SK-N-MC (cell line): ENCODE measurements around the gene LRP1B.

Experiments used
- DNase-seq: peaks from one replicate; pipeline ENCODE4 v3.0.0-alpha.2; 2011; ENCODE audit warnings: low read depth, low spot score
- H3K27ac ChIP-seq: fragments of 200-600 bp; sonication (generic); 2 replicates; pipeline ENCODE4 v1.5.1; 2016; ENCODE audit warnings: mixed run types
- H3K36me3 ChIP-seq: fragments of 200-600 bp; sonication (generic); 2 replicates; pipeline ENCODE4 v1.6.1; 2017; ENCODE audit warnings: antibody characterized with exemption, low read length, mixed read lengths; ENCODE audit not compliant: insufficient read depth
- H3K4me3 ChIP-seq: fragments of 200-600 bp; sonication (generic); 2 replicates; pipeline ENCODE4 v1.5.1; 2016
- H3K9ac ChIP-seq: fragments of 200-600 bp; sonication (generic); 2 replicates; pipeline ENCODE4 v1.8.0; 2017; ENCODE audit warnings: mixed run types, mixed read lengths; ENCODE audit not compliant: insufficient read length
- H3K9me3 ChIP-seq: fragments of 200-600 bp; sonication (generic); 2 replicates; pipeline ENCODE4 v1.6.1; 2017; ENCODE audit warnings: low read depth, mild to moderate bottlenecking, antibody characterized with exemption, low read length, moderate library complexity, mixed read lengths
- EZH2 ChIP-seq: fragments of 200-600 bp; sonication (generic); IDR thresholded peaks from one replicate; pipeline ENCODE4 v1.6.1; 2017; ENCODE audit warnings: antibody characterized with exemption
- FOXP2 ChIP-seq: optimal IDR thresholded peaks from 2 replicates; pipeline ENCODE3; 2011; ENCODE audit warnings: mild to moderate bottlenecking, moderate library complexity; ENCODE audit not compliant: insufficient read depth; ENCODE audit errors: extremely low read length, control extremely low read depth
- POLR2AphosphoS5 ChIP-seq: IDR thresholded peaks from 2 replicates; pipeline ENCODE4 v1.6.1; 2012; ENCODE audit warnings: mild to moderate bottlenecking, low read depth, low read length, borderline replicate concordance

The LRP1B gene

GRCh38 chr2:141380008-141380979 is 750.5 kb downstream of the LRP1B start:
- H3K4me3 ChIP-seq: no peak overlapping the region
- peaks cover 4% of the 10 kb centered on the region; the same call in 1 of the 2 replicates for H3K9me3 ChIP-seq
- H3K9ac ChIP-seq: no peak overlapping the region
- DNase-seq: no peak
- TF ChIP-seq EZH2: no peak
- no peak for TF ChIP-seq POLR2AphosphoS5
- no peak for TF ChIP-seq FOXP2
- no peaks in the 10 kb centered on the region; the same call in 1 of the 2 replicates for H3K36me3 ChIP-seq
- H3K27ac ChIP-seq: no peak overlapping the region

GRCh38 chr2:141364821-141365220 is 766.0 kb downstream of the LRP1B start:
- H3K9me3 ChIP-seq: no peaks in the 10 kb centered on the region
- no peak overlapping the region for H3K9ac ChIP-seq
- no peaks in the 10 kb centered on the region for H3K36me3 ChIP-seq
- no peak for DNase-seq
- TF ChIP-seq POLR2AphosphoS5 (no peak), FOXP2 (no peak), EZH2 (no peak)
- no peak overlapping the region for H3K4me3 ChIP-seq
- H3K27ac ChIP-seq: 0 out of 2 replicates have a peak overlapping the region, but pooled peaks have one; percentile 10

- TF ChIP-seq FOXP2 (no peak), EZH2 (no peak), POLR2AphosphoS5 (no peak)
- Histone ChIP-seq H3K9ac (no peak overlapping the region), H3K27ac (peak overlapping the region; percentile 30), H3K36me3 (no peaks in the 10 kb centered on the region), H3K4me3 (no peak overlapping the region), H3K9me3 (no peaks in the 10 kb centered on the region)
- no peak for DNase-seq
Observed at GRCh38 chr2:141362311-141362710, 768.5 kb downstream of the LRP1B start.

- Histone ChIP-seq H3K4me3 (no peak overlapping the region), H3K27ac (no peak overlapping the region), H3K9ac (no peak overlapping the region), H3K36me3 (no peaks in the 10 kb centered on the region), H3K9me3 (no peaks in the 10 kb centered on the region)
- DNase-seq: no peak
- TF ChIP-seq EZH2 (no peak), FOXP2 (no peak), POLR2AphosphoS5 (no peak)
Observed at GRCh38 chr2:141348481-141348880, 782.3 kb downstream of the LRP1B start.

- Histone ChIP-seq H3K27ac (no peak overlapping the region), H3K4me3 (no peak overlapping the region), H3K9ac (no peak overlapping the region), H3K9me3 (no peaks in the 10 kb centered on the region), H3K36me3 (no peaks in the 10 kb centered on the region)
- no peak for DNase-seq
- no peak for TF ChIP-seq POLR2AphosphoS5
- no peak for TF ChIP-seq EZH2
- no peak for TF ChIP-seq FOXP2
Observed at GRCh38 chr2:141341444-141341843, 789.4 kb downstream of the LRP1B start.

GRCh38 chr2:141331127-141331526 is 799.7 kb downstream of the LRP1B start:
- peak overlapping the region; percentile 12; the same call in 1 of the 2 replicates for H3K27ac ChIP-seq
- H3K36me3 ChIP-seq: no peaks in the 10 kb centered on the region
- H3K9ac ChIP-seq: no peak overlapping the region
- no peak for TF ChIP-seq POLR2AphosphoS5
- TF ChIP-seq FOXP2: no peak
- no peak for TF ChIP-seq EZH2
- DNase-seq: no peak
- no peaks in the 10 kb centered on the region for H3K9me3 ChIP-seq
- no peak overlapping the region for H3K4me3 ChIP-seq

- Histone ChIP-seq H3K9ac (no peak overlapping the region), H3K27ac (peak overlapping the region; percentile 57; the same call in 1 of the 2 replicates), H3K9me3 (no peaks in the 10 kb centered on the region), H3K36me3 (no peaks in the 10 kb centered on the region), H3K4me3 (no peak overlapping the region)
- DNase-seq: no peak
- TF ChIP-seq FOXP2 (no peak), EZH2 (no peak), POLR2AphosphoS5 (no peak)
Observed at GRCh38 chr2:141329964-141330363, 800.9 kb downstream of the LRP1B start.

- no peak overlapping the region for H3K4me3 ChIP-seq
- H3K36me3 ChIP-seq: no peaks in the 10 kb centered on the region
- no peak overlapping the region for H3K27ac ChIP-seq
- H3K9ac ChIP-seq: no peak overlapping the region
- TF ChIP-seq EZH2 (no peak), POLR2AphosphoS5 (no peak), FOXP2 (no peak)
- H3K9me3 ChIP-seq: no peaks in the 10 kb centered on the region
- DNase-seq: no peak
Observed at GRCh38 chr2:141323571-141323970, 807.2 kb downstream of the LRP1B start.

GRCh38 chr2:141317986-141318385 is 812.8 kb downstream of the LRP1B start:
- TF ChIP-seq EZH2: no peak
- TF ChIP-seq POLR2AphosphoS5: no peak
- TF ChIP-seq FOXP2: no peak
- DNase-seq: no peak
- no peaks in the 10 kb centered on the region for H3K9me3 ChIP-seq
- H3K4me3 ChIP-seq: no peak overlapping the region
- H3K9ac ChIP-seq: no peak overlapping the region
- no peak overlapping the region for H3K27ac ChIP-seq
- H3K36me3 ChIP-seq: no peaks in the 10 kb centered on the region
